ENCODE measurements around the gene PIP5K1C.
"Not testable (repeated sequence)": the region's sequence is repeated elsewhere in the genome, so short reads cannot be mapped to it uniquely, and the experiment has no call there.

Gene PIP5K1C

GRCh38 chr19:3673506-3674439 is 26.5 kb downstream of the PIP5K1C start:
- DNase-seq, result no peak

- no peak for DNase-seq
Observed at GRCh38 chr19:3672993-3673392, 27.3 kb downstream of the PIP5K1C start.

GRCh38 chr19:3672575-3672948 is 27.7 kb downstream of the PIP5K1C start:
- no peak for DNase-seq

- DNase-seq, result no peak
Observed at GRCh38 chr19:3671680-3672574, 28.3 kb downstream of the PIP5K1C start.

GRCh38 chr19:3670796-3671679 is 29.2 kb downstream of the PIP5K1C start:
- no peak for DNase-seq

- no peak for DNase-seq
Observed at GRCh38 chr19:3669947-3670795, 30.1 kb downstream of the PIP5K1C start.

GRCh38 chr19:3669082-3669946 is 31.0 kb downstream of the PIP5K1C start:
- no peak for DNase-seq

GRCh38 chr19:3668331-3669081 is 31.8 kb downstream of the PIP5K1C start:
- no peak for DNase-seq

- no peak for DNase-seq
Observed at GRCh38 chr19:3667766-3668165, 32.5 kb downstream of the PIP5K1C start.

GRCh38 chr19:3667037-3667638 is 33.1 kb downstream of the PIP5K1C start:
- no peak for DNase-seq

- DNase-seq, result not testable (repeated sequence)
Observed at GRCh38 chr19:3666545-3666856, 33.8 kb downstream of the PIP5K1C start.

GRCh38 chr19:3665681-3666544 is 34.4 kb downstream of the PIP5K1C start:
- peak; percentile 11 for DNase-seq

- DNase-seq, result no peak
Observed at GRCh38 chr19:3664879-3665642, 35.2 kb downstream of the PIP5K1C start.

- no peak for DNase-seq
Observed at GRCh38 chr19:3663838-3664237, 36.4 kb downstream of the PIP5K1C start.

GRCh38 chr19:3661284-3662238 is 38.7 kb downstream of the PIP5K1C start:
- no peak for DNase-seq

GRCh38 chr19:3660493-3661219 is 39.6 kb downstream of the PIP5K1C start:
- no peak for DNase-seq

Measured in COR-L47 (cell line).